Body of pancreas (tissue), 4 donors: Measurements from ENCODE around the gene CLASP1. TPM values are rescaled to one million over a fixed set of nuclear protein-coding genes. Genes with fewer than 3 reads are reported as not detected.

Source experiments
- ATAC-seq: fragments of 150-250 bp; one replicate; pipeline ENCODE4 v1.9.1; 2016
- DNase-seq, 4 donors: peaks; one replicate each; pipeline ENCODE4 v3.0.0-alpha.2; 2019
- H3K27ac ChIP-seq, 4 donors: fragments of 200-600 bp; sonication (generic); 1 replicate in 3 of 4; 2 replicates in 1 of 4; pipeline versions ENCODE4 v1.5.1 to v1.6.1; 2016 to 2019; ENCODE audit warnings: mild to moderate bottlenecking in 1 of 4, mixed read lengths in 1 of 4, moderate library complexity in 1 of 4
- H3K27me3 ChIP-seq, 2 donors: fragments of 200-600 bp; sonication (generic); one replicate each; pipeline ENCODE4 v1.6.0; 2016; ENCODE audit warnings: mild to moderate bottlenecking in 1 of 2
- H3K36me3 ChIP-seq, 2 donors: fragments of 200-600 bp; sonication (generic); replicated peaks in 1 of 2; 2 replicates each; pipeline ENCODE4 v1.5.1; 2016; ENCODE audit warnings: low read depth in 2 of 2; ENCODE audit not compliant: insufficient read depth in 1 of 2
- H3K4me1 ChIP-seq: fragments of 200-600 bp; sonication (generic); one replicate; pipeline ENCODE4 v1.6.0; 2016
- H3K4me3 ChIP-seq, 2 donors: fragments of 200-600 bp; sonication (generic); 1 replicate in 1 of 2; 2 replicates in 1 of 2; pipeline ENCODE4 v1.5.1; 2016 to 2019
- H3K9me3 ChIP-seq, 3 donors: fragments of 200-600 bp; sonication (generic); 1 replicate in 2 of 3; 2 replicates in 1 of 3; pipeline ENCODE4 v1.5.1; 2016
- POLR2A ChIP-seq, 3 donors: fragments of 450-650 bp; IDR thresholded peaks; one replicate each; pipeline ENCODE4 v1.6.1; 2016; ENCODE audit warnings: antibody characterized with exemption in 3 of 3, mild to moderate bottlenecking in 2 of 3
- WGBS, 2 donors: methylation state at CpG; one replicate each; pipeline ENCODE4 v1.1.5; 2017; 5-methylcytosine and 5-hydroxymethylcytosine counted together
- intact Hi-C: fragments of 100-400 bp; cut with DNase I; formaldehyde crosslinking; loops from one replicate; pipeline ENCODE4 v1.15.1; 2023
- total RNA-seq, 2 donors: library from RNA; depleted of rRNA; stranded (reverse); fragments of >200 nt; gene quantifications; one replicate each; pipeline ENCODE4 v1.1.0, GENCODE V29; 2016
- TF ChIP-seq, protein P1 (sequence below), 7 experiments: fragments of 450-650 bp in 4 of 7; fragments of 200-600 bp in 3 of 7; sonication (generic) in 3 of 7; IDR thresholded peaks; one replicate each; pipeline ENCODE4 v1.5.1; 2016 to 2019; ENCODE audit warnings: antibody characterized with exemption in 7 of 7

The CLASP1 gene
- total RNA-seq, 2 donors from 2014 or later: 28.5 to 44.2 TPM

DNA sequence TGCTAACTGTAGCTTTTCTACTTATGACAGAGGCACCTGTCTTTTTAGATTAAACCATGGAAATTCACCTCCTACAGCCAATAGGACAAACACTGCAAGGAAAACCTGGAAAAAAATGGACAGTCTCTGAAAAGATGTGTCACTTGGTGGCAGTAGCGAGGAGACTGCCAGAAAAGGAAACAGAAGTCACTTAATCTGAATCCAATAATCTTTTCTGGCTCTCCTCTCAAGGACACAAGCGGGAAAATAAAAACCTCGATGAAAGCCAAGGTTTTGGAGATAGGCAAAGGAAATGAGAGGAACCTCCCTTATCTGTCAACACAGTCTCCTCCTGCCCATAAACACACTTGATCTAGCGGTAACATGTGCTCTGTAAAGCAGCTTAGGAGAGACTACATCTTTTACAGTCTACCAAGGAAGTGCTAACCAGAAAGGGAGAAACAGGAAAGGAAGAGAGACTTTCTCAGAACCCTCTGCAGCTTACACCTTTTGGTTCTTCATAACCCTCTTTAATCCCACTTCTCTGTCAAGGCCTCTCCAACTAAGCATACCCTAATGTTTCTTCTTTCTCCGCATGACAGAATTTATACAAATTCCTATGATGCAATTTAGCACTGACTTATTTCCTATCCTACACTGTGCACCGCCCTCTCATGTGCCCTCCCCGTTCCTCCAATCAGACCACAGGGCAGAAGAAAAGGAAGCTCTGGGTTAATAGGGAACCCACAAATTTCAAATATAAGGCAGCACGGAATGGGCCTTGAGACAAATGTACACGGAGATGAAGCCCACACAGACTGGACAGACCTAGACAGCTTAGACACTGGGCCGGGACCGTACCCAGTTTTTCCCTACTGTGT is 52.8 kb downstream of the CLASP1 start:
- Histone ChIP-seq H3K27me3 (no peaks in the 10 kb centered on the region), H3K36me3 (no peaks in the 10 kb centered on the region), H3K4me3 (no peak overlapping the region), H3K4me1 (peaks cover 48% of the 10 kb centered on the region), H3K27ac (peak overlapping the region; percentile 55 to 78 (median 75)), H3K9me3 (no peaks in the 10 kb centered on the region)
- ATAC-seq: peak; percentile 63
- WGBS, 2 donors: 29% methylated on average over 11 of the region's 11 CpGs
- TF ChIP-seq, protein P1, sequence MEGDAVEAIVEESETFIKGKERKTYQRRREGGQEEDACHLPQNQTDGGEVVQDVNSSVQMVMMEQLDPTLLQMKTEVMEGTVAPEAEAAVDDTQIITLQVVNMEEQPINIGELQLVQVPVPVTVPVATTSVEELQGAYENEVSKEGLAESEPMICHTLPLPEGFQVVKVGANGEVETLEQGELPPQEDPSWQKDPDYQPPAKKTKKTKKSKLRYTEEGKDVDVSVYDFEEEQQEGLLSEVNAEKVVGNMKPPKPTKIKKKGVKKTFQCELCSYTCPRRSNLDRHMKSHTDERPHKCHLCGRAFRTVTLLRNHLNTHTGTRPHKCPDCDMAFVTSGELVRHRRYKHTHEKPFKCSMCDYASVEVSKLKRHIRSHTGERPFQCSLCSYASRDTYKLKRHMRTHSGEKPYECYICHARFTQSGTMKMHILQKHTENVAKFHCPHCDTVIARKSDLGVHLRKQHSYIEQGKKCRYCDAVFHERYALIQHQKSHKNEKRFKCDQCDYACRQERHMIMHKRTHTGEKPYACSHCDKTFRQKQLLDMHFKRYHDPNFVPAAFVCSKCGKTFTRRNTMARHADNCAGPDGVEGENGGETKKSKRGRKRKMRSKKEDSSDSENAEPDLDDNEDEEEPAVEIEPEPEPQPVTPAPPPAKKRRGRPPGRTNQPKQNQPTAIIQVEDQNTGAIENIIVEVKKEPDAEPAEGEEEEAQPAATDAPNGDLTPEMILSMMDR (IDR thresholded peaks at IDR 0.05): peak in 6 of 7 experiments; percentile 10 to 59 (median 48)
- TF ChIP-seq POLR2A (IDR thresholded peaks at IDR 0.05): peak in 1 of 3 donors; percentile 16
- DNase-seq: peak; percentile 23 to 65 (median 46)
- intact Hi-C loops: no loop called here

DNA sequence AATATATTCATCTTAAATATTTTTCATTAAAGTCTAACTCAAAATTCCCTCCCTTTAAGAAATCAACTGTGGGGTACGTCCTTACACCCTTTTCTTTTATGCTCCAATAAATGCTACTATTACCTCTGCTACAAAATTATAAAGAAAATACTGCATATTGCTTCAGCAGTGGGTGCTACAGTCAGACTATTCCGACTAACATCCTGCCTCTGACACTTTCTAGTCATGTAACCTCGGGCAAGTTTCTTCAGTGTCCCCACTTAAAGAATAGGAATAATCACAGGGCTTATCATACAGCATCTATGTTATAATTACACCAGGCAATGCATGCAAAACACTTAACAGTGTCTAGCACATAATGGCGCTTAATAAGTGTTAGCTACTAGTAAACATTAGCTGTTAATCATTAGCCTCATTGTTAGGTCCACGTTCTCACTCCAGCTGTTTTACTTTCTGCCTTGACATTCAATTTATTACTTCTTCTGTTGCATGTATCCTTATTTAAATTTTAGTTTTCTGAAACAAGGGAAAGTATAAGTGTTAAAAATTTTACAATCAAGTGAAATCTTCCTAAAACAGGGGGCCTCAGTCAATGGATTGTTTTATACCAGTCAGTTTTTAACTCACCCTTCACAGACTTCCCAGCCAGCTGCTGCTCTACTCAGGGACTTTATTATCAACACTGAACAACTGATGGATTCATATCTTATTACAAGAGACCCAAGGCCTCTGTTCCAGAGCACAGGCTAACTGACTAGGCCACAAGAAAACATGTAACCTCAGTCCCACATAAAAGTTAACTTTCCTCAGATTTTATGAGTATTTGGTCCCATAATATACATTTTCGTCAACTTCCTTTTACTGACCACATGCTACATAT is 54.0 kb downstream of the CLASP1 start:
- TF ChIP-seq, protein P1 (IDR thresholded peaks at IDR 0.05): no peak
- TF ChIP-seq POLR2A (IDR thresholded peaks at IDR 0.05): no peak
- WGBS, 2 donors: 22 to 29% methylated on average over 6 of the region's 6 CpGs
- no peak overlapping the region for H3K4me3 ChIP-seq
- H3K27me3 ChIP-seq: no peaks in the 10 kb centered on the region
- H3K4me1 ChIP-seq: peaks cover 48% of the 10 kb centered on the region
- ATAC-seq (peak; percentile 68), DNase-seq (peak in 2 of 4 donors; percentile 29 to 52)
- intact Hi-C loops: no loop called here
- H3K36me3 ChIP-seq: no peaks in the 10 kb centered on the region
- no peaks in the 10 kb centered on the region for H3K9me3 ChIP-seq
- peak overlapping the region; percentile 56 to 78 (median 75) for H3K27ac ChIP-seq

DNA sequence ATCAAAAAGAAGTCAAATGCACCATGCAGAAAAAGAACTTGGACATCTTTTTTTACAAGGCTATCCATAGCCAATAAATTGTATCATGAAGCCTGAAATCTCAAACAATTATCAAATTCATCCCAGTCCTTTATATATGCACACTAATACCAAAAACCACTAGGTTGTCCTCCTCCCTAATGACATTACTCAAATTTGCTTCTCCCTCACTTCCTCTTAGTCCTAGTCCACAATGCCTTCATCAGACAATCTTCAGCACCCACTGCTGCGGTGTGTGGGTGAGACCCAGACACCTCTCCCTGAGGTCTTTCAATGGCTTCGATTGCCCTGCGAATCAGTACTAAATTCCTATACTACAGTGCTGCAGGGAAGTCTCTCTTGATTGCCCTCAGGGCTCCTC is 58.1 kb downstream of the CLASP1 start:
- Histone ChIP-seq H3K4me1 (peaks cover 19% of the 10 kb centered on the region), H3K9me3 (no peaks in the 10 kb centered on the region), H3K36me3 (no peaks in the 10 kb centered on the region), H3K4me3 (no peak overlapping the region), H3K27me3 (no peaks in the 10 kb centered on the region), H3K27ac (no peak overlapping the region)
- ATAC-seq (no peak), DNase-seq (no peak)
- TF ChIP-seq, protein P1 (IDR thresholded peaks at IDR 0.05): no peak
- no peak for TF ChIP-seq POLR2A (IDR thresholded peaks at IDR 0.05)
- 98% methylated on average over 3 of the region's 3 CpGs for whole genome bisulfite sequencing, 2 donors
- intact Hi-C loops: no loop called here

DNA sequence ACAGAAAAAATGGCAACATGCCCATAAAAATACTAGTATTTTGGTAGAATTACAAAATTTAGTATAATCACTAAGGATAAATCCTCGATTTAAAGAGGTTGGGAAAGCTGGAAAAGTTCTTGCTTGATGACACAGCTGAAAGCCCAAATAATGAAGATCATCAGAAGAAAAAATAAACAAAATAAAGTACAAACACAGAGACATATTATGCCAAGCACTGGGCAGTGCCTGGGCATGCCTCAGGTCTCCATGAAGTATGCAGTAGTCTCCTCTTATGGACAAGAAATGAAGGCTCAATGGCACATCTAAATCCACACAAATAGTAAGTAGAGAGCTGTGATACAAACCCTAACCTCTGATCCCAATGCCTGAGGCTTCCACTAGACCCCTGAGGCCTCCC is 60.9 kb downstream of the CLASP1 start:
- H3K9me3 ChIP-seq: no peaks in the 10 kb centered on the region
- no peak overlapping the region for H3K27ac ChIP-seq
- no peaks in the 10 kb centered on the region for H3K4me1 ChIP-seq
- 84 to 92% methylated on average over 1 of the region's 1 CpG for WGBS, 2 donors
- H3K27me3 ChIP-seq: no peaks in the 10 kb centered on the region
- DNase-seq: no peak
- no peak for ATAC-seq
- intact Hi-C loops: no loop called here
- no peaks in the 10 kb centered on the region for H3K36me3 ChIP-seq
- TF ChIP-seq, protein P1 (IDR thresholded peaks at IDR 0.05): no peak
- H3K4me3 ChIP-seq: no peak overlapping the region
